Liver (tissue), 9 donors: ENCODE results near the gene C11orf68. TPM values are rescaled to one million over a fixed set of nuclear protein-coding genes. Genes with fewer than 3 reads are reported as not detected.

ENCODE experiments used
- DNase-seq: peaks from one replicate; pipeline ENCODE4 v3.0.0-alpha.2; 2017; ENCODE audit warnings: low spot score
- H3K27ac ChIP-seq, 2 donors: one replicate each; pipeline ENCODE4 v1.7.0; 2013; ENCODE audit warnings: inconsistent platforms in 2 of 2, low read length in 2 of 2, control low read depth in 1 of 2, low read depth in 1 of 2, mild to moderate bottlenecking in 1 of 2
- H3K27me3 ChIP-seq, 4 donors: one replicate each; pipeline versions ENCODE4 v1.6.1 to v1.7.0; 2013; ENCODE audit warnings: low read length in 3 of 4, inconsistent platforms in 1 of 4, mild to moderate bottlenecking in 1 of 4, moderate library complexity in 1 of 4; ENCODE audit not compliant: control insufficient read depth in 4 of 4, insufficient read depth in 4 of 4
- H3K36me3 ChIP-seq, 4 donors: one replicate each; pipeline versions ENCODE4 v1.6.1 to v1.7.0; 2013; ENCODE audit warnings: low read length in 3 of 4, mild to moderate bottlenecking in 3 of 4, low read depth in 1 of 4, moderate library complexity in 1 of 4; ENCODE audit not compliant: control insufficient read depth in 4 of 4, insufficient read depth in 3 of 4
- H3K4me1 ChIP-seq, 4 donors: one replicate each; pipeline versions ENCODE4 v1.6.1 to v1.7.0; 2013; ENCODE audit warnings: low read length in 3 of 4, mild to moderate bottlenecking in 3 of 4, moderate library complexity in 1 of 4; ENCODE audit not compliant: control insufficient read depth in 4 of 4, insufficient read depth in 4 of 4
- H3K4me3 ChIP-seq, 3 donors: one replicate each; pipeline versions ENCODE4 v1.6.1 to v1.7.0; 2013; ENCODE audit warnings: low read length in 3 of 3, control low read depth in 1 of 3, low read depth in 1 of 3, mild to moderate bottlenecking in 1 of 3
- H3K9ac ChIP-seq, 2 donors: one replicate each; pipeline ENCODE4 v1.7.0; 2013; ENCODE audit warnings: low read length in 2 of 2, mild to moderate bottlenecking in 2 of 2, moderate library complexity in 2 of 2, control low read depth in 1 of 2, low read depth in 1 of 2
- H3K9me3 ChIP-seq, 4 donors: one replicate each; pipeline versions ENCODE4 v1.6.1 to v1.7.0; 2013; ENCODE audit warnings: low read length in 3 of 4; ENCODE audit not compliant: control insufficient read depth in 4 of 4
- ATF3 ChIP-seq: IDR thresholded peaks from 2 replicates; pipeline ENCODE4 v1.6.1; 2016; ENCODE audit warnings: antibody characterized with exemption
- CTCF ChIP-seq: fragments of 150-350 bp; IDR thresholded peaks from 2 replicates; pipeline ENCODE4 v1.5.1; 2017; ENCODE audit warnings: improper control_type of control experiment, low read depth, low read length; ENCODE audit not compliant: missing input control
- EGR1 ChIP-seq, 2 donors: IDR thresholded peaks; 2 replicates each; pipeline ENCODE4 v1.6.1; 2016 to 2018; ENCODE audit warnings: antibody characterized with exemption in 2 of 2, low read depth in 2 of 2
- FOXA1 ChIP-seq: IDR thresholded peaks from 2 replicates; pipeline ENCODE4 v1.6.1; 2016; ENCODE audit warnings: antibody characterized with exemption
- FOXA2 ChIP-seq: IDR thresholded peaks from 2 replicates; pipeline ENCODE4 v1.6.1; 2016; ENCODE audit warnings: antibody characterized with exemption
- GABPA ChIP-seq, 2 donors: IDR thresholded peaks in 1 of 2; conservative IDR thresholded peaks in 1 of 2; 2 replicates each; pipeline ENCODE4 v1.6.1; 2016; ENCODE audit warnings: antibody characterized with exemption in 2 of 2, mild to moderate bottlenecking in 1 of 2, moderate library complexity in 1 of 2
- HNF4A ChIP-seq, 2 donors: conservative IDR thresholded peaks; 2 replicates each; pipeline ENCODE4 v1.6.1; 2016; ENCODE audit warnings: antibody characterized with exemption in 2 of 2, mild to moderate bottlenecking in 2 of 2
- HNF4G ChIP-seq: IDR thresholded peaks from 2 replicates; pipeline ENCODE4 v1.6.1; 2016; ENCODE audit warnings: antibody characterized with exemption
- JUND ChIP-seq, 2 donors: IDR thresholded peaks; 2 replicates each; pipeline ENCODE4 v1.6.1; 2016; ENCODE audit warnings: antibody characterized with exemption in 2 of 2
- MAX ChIP-seq: IDR thresholded peaks from 2 replicates; pipeline ENCODE4 v1.6.1; 2016; ENCODE audit warnings: antibody characterized with exemption
- NR2F2 ChIP-seq: IDR thresholded peaks from 2 replicates; pipeline ENCODE4 v1.6.1; 2016; ENCODE audit warnings: antibody characterized with exemption
- RAD21 ChIP-seq, 2 donors: IDR thresholded peaks; 2 replicates each; pipeline ENCODE4 v1.6.1; 2016; ENCODE audit warnings: antibody characterized with exemption in 2 of 2, mild to moderate bottlenecking in 2 of 2
- REST ChIP-seq: IDR thresholded peaks from 2 replicates; pipeline ENCODE4 v1.6.1; 2016; ENCODE audit warnings: antibody characterized with exemption, mild to moderate bottlenecking
- RXRA ChIP-seq, 2 donors: IDR thresholded peaks; 2 replicates each; pipeline ENCODE4 v1.6.1; 2017 to 2018; ENCODE audit warnings: antibody characterized with exemption in 2 of 2, mild to moderate bottlenecking in 1 of 2
- SP1 ChIP-seq: IDR thresholded peaks from 2 replicates; pipeline ENCODE4 v1.6.1; 2018; ENCODE audit warnings: antibody characterized with exemption, mild to moderate bottlenecking
- TAF1 ChIP-seq: conservative IDR thresholded peaks from 2 replicates; pipeline ENCODE4 v1.6.1; 2016; ENCODE audit warnings: antibody characterized with exemption, mild to moderate bottlenecking
- YY1 ChIP-seq: IDR thresholded peaks from 2 replicates; pipeline ENCODE4 v1.6.1; 2016; ENCODE audit warnings: antibody characterized with exemption, mild to moderate bottlenecking
- ZBTB33 ChIP-seq: IDR thresholded peaks from 2 replicates; pipeline ENCODE4 v1.6.1; 2016; ENCODE audit warnings: antibody characterized with exemption
- WGBS: extraction: QIAGEN DNeasy Blood & Tissue Kit; methylation state at CpG from one replicate; pipeline ENCODE4 v1.1.7; 2013; 5-methylcytosine and 5-hydroxymethylcytosine counted together
- polyA plus RNA-seq, 2 donors: library from polyadenylated mRNA; stranded (reverse) in 1 of 2; unstranded in 1 of 2; fragments of 200-250 nt in 1 of 2; fragments of >200 nt in 1 of 2; fragmentation: Nextera tagmentation in 1 of 2; extraction: Ambion mirVana in 1 of 2; gene quantifications; one replicate each; pipeline versions ENCODE4 v1.2.1 to v1.2.3, GENCODE V29; 2013 to 2015
- total RNA-seq, 2 donors: library from RNA; depleted of rRNA; stranded (reverse); fragments of >200 nt; gene quantifications; one replicate each; pipeline ENCODE4 v1.2.3, GENCODE V29; 2014
- donor health status: healthy.
- donor health status: healthy.
- donor health status: healthy.
- donor health status: healthy.
- donor health status: healthy.

The C11orf68 gene
- total and polyA plus RNA-seq, 4 donors, result 4.4 to 15.4 (median 11.2) TPM

- H3K9me3 ChIP-seq, result no peaks in the 10 kb centered on the region
- 75% methylated on average over 16 of the region's 16 CpGs for WGBS
- TF ChIP-seq REST, result no peak
- TF ChIP-seq JUND (IDR thresholded peaks at IDR 0.05), result no peak
- no peak for TF ChIP-seq RAD21 (IDR thresholded peaks at IDR 0.05)
- TF ChIP-seq FOXA1, result no peak
- no peak for TF ChIP-seq MAX
- TF ChIP-seq ATF3, result no peak
- TF ChIP-seq GABPA (IDR thresholded peaks at IDR 0.05 in 1 of 2, conservative IDR thresholded peaks at IDR 0.05 in 1 of 2), result no peak
- no peak for TF ChIP-seq ZBTB33
- TF ChIP-seq NR2F2, result no peak
- no peak for TF ChIP-seq FOXA2
- no peak for TF ChIP-seq HNF4A (conservative IDR thresholded peaks at IDR 0.05)
- no peak for TF ChIP-seq EGR1 (IDR thresholded peaks at IDR 0.05; ENCODE audit: low read depth in 2 of 2)
- no peak for TF ChIP-seq RXRA (IDR thresholded peaks at IDR 0.05)
- no peak for TF ChIP-seq YY1
- TF ChIP-seq SP1, result no peak
- no peak for TF ChIP-seq TAF1
- TF ChIP-seq HNF4G, result no peak
- TF ChIP-seq CTCF, result no peak
- no peaks in the 10 kb centered on the region for H3K36me3 ChIP-seq
- H3K4me3 ChIP-seq, result no peak overlapping the region
- H3K27ac ChIP-seq, result peak overlapping the region; percentile 79 to 80
- no peaks in the 10 kb centered on the region for H3K27me3 ChIP-seq
- H3K9ac ChIP-seq, result no peak overlapping the region
- no peak for DNase-seq
- H3K4me1 ChIP-seq, result peaks cover 7 to 26% (median 17%) of the 10 kb centered on the region in 4 donors
Observed at GRCh38 chr11:65894034-65894591, 24.7 kb downstream of the C11orf68 start.
